HepG2 (cell line): ENCODE results near the gene SSBP2. TPM values are rescaled to one million over a fixed set of nuclear protein-coding genes. Genes with fewer than 3 reads are reported as not detected.

Source experiments
- ATAC-seq: fragments of 200-7000 bp; cut with Tn5 transposase; 3 replicates; pipeline ENCODE4 v1.9.1; 2020; ENCODE audit warnings: mild to moderate bottlenecking, moderate library complexity
- BruUV-seq: library from RNA; stranded (reverse); fragments of 400-500 nt; replicated peaks from 2 replicates; lab custom pipeline; 2021; lab: Mats Ljungman, UMichigan
- CTCF ChIA-PET: fragments of 300-600 bp; formaldehyde crosslinking; extraction: SDS; loops from one replicate; lab custom pipeline; 2021; ENCODE audit warnings: low total read pairs, inconsistent platforms, low intra/inter-chr PET ratio; lab: Yijun Ruan, JAX
- POLR2A ChIA-PET: fragments of 350-600 bp; sonication (Branson Sonifier 250); formaldehyde crosslinking; loops from one replicate; lab custom pipeline; 2020; ENCODE audit warnings: antibody characterized with exemption, inconsistent platforms; lab: Yijun Ruan, JAX
- DNase-seq: peaks from one replicate; pipeline ENCODE4 v3.0.0-alpha.2; 2015; ENCODE audit warnings: low spot score
- FAIRE-seq: peaks from 3 replicates; lab custom pipeline; 2011; peaks lifted over from hg19 to GRCh38; lab: Jason Lieb, UNC
- H2AFZ ChIP-seq: one replicate; pipeline ENCODE4 v1.6.1; 2011; ENCODE audit warnings: low read length, inconsistent platforms
- H3K27ac ChIP-seq: fragments of 300-600 bp; 3 replicates; pipeline ENCODE4 v1.8.0; 2011; ENCODE audit warnings: mixed run types, mild to moderate bottlenecking, mixed read lengths, low read length, inconsistent platforms; ENCODE audit not compliant: insufficient read depth; ENCODE audit errors: extremely low read length
- H3K27me3 ChIP-seq, 2 experiments: fragments of 200-600 bp in 1 of 2; 2 replicates in 1 of 2; 3 replicates in 1 of 2; pipeline versions ENCODE4 v1.6.0 to v1.8.0; 2011; ENCODE audit warnings: low read length in 2 of 2, mild to moderate bottlenecking in 2 of 2, moderate library complexity in 2 of 2, inconsistent platforms in 1 of 2; ENCODE audit not compliant: insufficient read depth in 2 of 2, control insufficient read depth in 1 of 2
- H3K36me3 ChIP-seq, 2 experiments: fragments of 200-600 bp in 1 of 2; replicated peaks in 1 of 2; 2 replicates in 1 of 2; 3 replicates in 1 of 2; pipeline versions ENCODE4 v1.5.1 to v1.8.0; 2011; ENCODE audit warnings: low read length in 2 of 2, inconsistent platforms in 1 of 2; ENCODE audit not compliant: insufficient read depth in 2 of 2, control insufficient read depth in 1 of 2
- H3K4me1 ChIP-seq: 2 replicates; pipeline ENCODE4 v1.5.1; 2012; ENCODE audit warnings: low read length, inconsistent platforms; ENCODE audit not compliant: insufficient read depth
- H3K4me2 ChIP-seq: 2 replicates; pipeline ENCODE4 v1.6.0; 2011; ENCODE audit warnings: low read depth, low read length, inconsistent platforms
- H3K4me3 ChIP-seq, 3 experiments: fragments of 200-600 bp in 1 of 3; sonication (generic), shearing (Covaris generic) in 1 of 3; replicated peaks in 1 of 3; 2 replicates each; pipeline ENCODE4 v1.5.1; 2011 to 2016; ENCODE audit warnings: low read length in 3 of 3, inconsistent platforms in 2 of 3, low read depth in 2 of 3, mild to moderate bottlenecking in 2 of 3, control low read depth in 1 of 3, mixed read lengths in 1 of 3; ENCODE audit not compliant: insufficient read depth in 1 of 3
- H3K79me2 ChIP-seq: one replicate; pipeline ENCODE4 v1.6.1; 2011; ENCODE audit warnings: low read length, inconsistent platforms; ENCODE audit not compliant: insufficient read depth
- H3K9ac ChIP-seq: 2 replicates; pipeline ENCODE4 v1.6.0; 2011; ENCODE audit warnings: mild to moderate bottlenecking, low read depth, low read length, inconsistent platforms; ENCODE audit not compliant: insufficient read depth
- H3K9me3 ChIP-seq: 2 replicates; pipeline ENCODE4 v1.5.1; 2012; ENCODE audit warnings: mild to moderate bottlenecking, low read length
- H4K20me1 ChIP-seq: 2 replicates; pipeline ENCODE4 v1.6.0; 2011; ENCODE audit warnings: inconsistent platforms, mild to moderate bottlenecking, low read length, moderate library complexity; ENCODE audit not compliant: insufficient read depth
- DMAP1 ChIP-seq: IDR thresholded peaks from 2 replicates; pipeline ENCODE4 v1.6.1; 2016
- ELF1 ChIP-seq: sonication (generic); formaldehyde crosslinking; IDR thresholded peaks from 2 replicates; pipeline ENCODE4 v1.4.0; 2020; ENCODE audit warnings: missing genetic modification reagents
- ESRRA ChIP-seq: sonication (generic); formaldehyde crosslinking; IDR thresholded peaks from 2 replicates; pipeline ENCODE4 v1.5.1; 2020; ENCODE audit warnings: mild to moderate bottlenecking, low read depth, missing genetic modification reagents
- FOXP1 ChIP-seq, 2 experiments: fragments of 450-650 bp in 1 of 2; IDR thresholded peaks; 2 replicates each; pipeline ENCODE4 v1.6.1; 2017 to 2018; ENCODE audit warnings: antibody characterized with exemption in 1 of 2
- GATA4 ChIP-seq: sonication (generic); IDR thresholded peaks from 2 replicates; pipeline ENCODE4 v1.6.1; 2016; ENCODE audit warnings: antibody characterized with exemption, low read depth, borderline replicate concordance
- MIXL1 ChIP-seq: IDR thresholded peaks from 2 replicates; pipeline ENCODE4 v1.6.1; 2016
- MLX ChIP-seq: IDR thresholded peaks from 2 replicates; pipeline ENCODE4 v1.6.1; 2016
- NRL ChIP-seq: sonication (generic); formaldehyde crosslinking; IDR thresholded peaks from 2 replicates; pipeline ENCODE4 v1.5.0; 2020; ENCODE audit warnings: missing genetic modification reagents, mild to moderate bottlenecking, moderate library complexity, borderline replicate concordance
- PCBP1 ChIP-seq: fragments of 200-400 bp; formaldehyde crosslinking; IDR thresholded peaks from 2 replicates; pipeline ENCODE4 v1.6.1; 2017; ENCODE audit warnings: mild to moderate bottlenecking, low read depth, low read length, borderline replicate concordance
- SRSF4 ChIP-seq: fragments of 200-400 bp; formaldehyde crosslinking; IDR thresholded peaks from one replicate; pipeline ENCODE4 v1.6.1; 2018; ENCODE audit warnings: mild to moderate bottlenecking, low read depth, low read length, moderate library complexity; ENCODE audit not compliant: poor library complexity, severe bottlenecking
- STAG1 ChIP-seq: sonication (generic); formaldehyde crosslinking; IDR thresholded peaks from 2 replicates; pipeline ENCODE4 v1.4.0; 2020; ENCODE audit warnings: missing genetic modification reagents
- TBX3 ChIP-seq: fragments of 450-650 bp; IDR thresholded peaks from 2 replicates; pipeline ENCODE4 v1.6.1; 2017; ENCODE audit warnings: antibody characterized with exemption, mild to moderate bottlenecking, inconsistent platforms, borderline replicate concordance
- ZBTB1 ChIP-seq: sonication (generic); formaldehyde crosslinking; IDR thresholded peaks from 2 replicates; pipeline ENCODE4 v1.4.0; 2020; ENCODE audit warnings: missing genetic modification reagents, borderline replicate concordance
- ZHX1 ChIP-seq: sonication (generic); formaldehyde crosslinking; IDR thresholded peaks from 2 replicates; pipeline ENCODE4 v1.8.1; 2022; ENCODE audit warnings: low read depth, mild to moderate bottlenecking, missing genetic modification reagents
- ZNF629 ChIP-seq: sonication (generic); formaldehyde crosslinking; conservative IDR thresholded peaks from 2 replicates; pipeline ENCODE4 v1.5.0; 2020; ENCODE audit warnings: missing genetic modification reagents
- ZNF841 ChIP-seq: sonication (generic); formaldehyde crosslinking; IDR thresholded peaks from 2 replicates; pipeline ENCODE4 v1.8.1; 2023; ENCODE audit warnings: missing genetic modification reagents, borderline replicate concordance
- WGBS: methylation state at CpG from one replicate; pipeline ENCODE4 v1.1.6; 2017; ENCODE audit warnings: low lambda C conversion rate; 5-methylcytosine and 5-hydroxymethylcytosine counted together
- in situ Hi-C: cut with HindIII; loops from 2 replicates; pipeline ENCODE4 v1.10.0; 2017; ENCODE audit warnings: low pct_unique_long_range_greater_than_20kb; ENCODE audit not compliant: extremely low pct_ligation_motif_present
- intact Hi-C: fragments of 100-400 bp; cut with micrococcal nuclease; formaldehyde crosslinking; loops from one replicate; pipeline ENCODE4 v1.10.0; 2022; ENCODE audit not compliant: unreplicated experiment
- polyA plus RNA-seq, 8 experiments: library from polyadenylated mRNA; depleted of rRNA in 3 of 8; stranded (reverse) in 7 of 8; unstranded in 1 of 8; fragments of >200 nt; fragmentation: Illumina TruSeq in 4 of 8; extraction: Trizol in 4 of 8; gene quantifications; 2 replicates each; pipeline versions ENCODE4 v1.2.1 to v1.2.3, GENCODE V29; 2011 to 2016; ENCODE audit warnings: low read depth in 4 of 8, missing spikeins in 1 of 8, mixed read lengths in 1 of 8; ENCODE audit not compliant: insufficient read depth in 1 of 8
- total RNA-seq, 5 experiments: library from RNA; depleted of rRNA; stranded (reverse); fragments of >200 nt; fragmentation: Illumina TruSeq; extraction: Trizol; gene quantifications; 2 replicates each; pipeline ENCODE4 v1.2.3, GENCODE V29; 2016; ENCODE audit warnings: low read depth in 1 of 5

Gene SSBP2
- total and polyA plus RNA-seq, 2 of the 13 experiments (the other 11 are each of a cell fraction or from before 2014, with no cell fraction given) = 0.16 TPM; not detected in 1

DNA sequence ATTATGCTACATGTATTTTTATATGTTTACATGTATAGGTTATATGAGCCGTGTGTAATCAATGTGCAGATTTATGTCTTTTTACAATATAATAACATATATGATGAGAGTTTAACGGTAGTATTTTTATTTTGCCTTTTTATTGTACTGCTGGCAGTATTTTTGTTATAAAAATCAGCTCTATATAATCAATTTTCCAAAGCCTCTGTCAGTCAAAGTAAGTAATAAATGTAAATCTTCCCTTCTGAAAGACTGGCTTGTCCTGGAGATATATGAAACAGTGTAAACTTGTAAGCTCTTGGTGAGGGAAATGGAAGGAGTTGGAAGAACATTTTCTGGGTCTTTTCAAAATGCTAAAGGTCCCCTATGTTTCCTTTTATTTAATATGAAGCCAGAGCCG lies 173.8 kb downstream of the SSBP2 start (continued):
- TF ChIP-seq ZHX1 (CRISPR knock-in tag) (no peak), ZNF841 (CRISPR knock-in tag) (no peak), MIXL1 (CRISPR knock-in tag) (no peak)

GRCh38 chr5:81575924-81576323 lies 175.0 kb downstream of the SSBP2 start:
- Histone ChIP-seq H3K4me1 (no peaks in the 10 kb centered on the region), H4K20me1 (no peaks in the 10 kb centered on the region), H3K9ac (no peak overlapping the region), H3K4me3 (no peak overlapping the region), H3K4me2 (no peak overlapping the region), H3K27me3 (no peaks in the 10 kb centered on the region), H2AFZ (no peak overlapping the region), H3K27ac (no peak overlapping the region), H3K36me3 (no peaks in the 10 kb centered on the region), H3K9me3 (no peaks in the 10 kb centered on the region), H3K79me2 (no peaks in the 10 kb centered on the region)
- in situ Hi-C loops = no loop called here
- FAIRE-seq = no peak
- WGBS = 0% methylated on average over 1 of the region's 1 CpG
- no TSS peak for BruUV-seq
- POLR2A ChIA-PET = no interaction called here
- CTCF ChIA-PET = no interaction called here
- TF ChIP-seq ELF1 (CRISPR knock-in tag) = no peak
- TF ChIP-seq SRSF4 = no peak
- no peak for TF ChIP-seq ZBTB1 (CRISPR knock-in tag)
- TF ChIP-seq NRL (CRISPR knock-in tag) = no peak
- no peak for TF ChIP-seq FOXP1 (IDR thresholded peaks at IDR 0.05)
- no peak for TF ChIP-seq FOXP1 (CRISPR knock-in tag; IDR thresholded peaks at IDR 0.05)
- TF ChIP-seq GATA4 = no peak
- TF ChIP-seq TBX3 = no peak
- TF ChIP-seq DMAP1 (CRISPR knock-in tag) = no peak
- no peak for TF ChIP-seq ESRRA (CRISPR knock-in tag)
- TF ChIP-seq ZNF629 = no peak
- TF ChIP-seq STAG1 (CRISPR knock-in tag) = no peak
- TF ChIP-seq PCBP1 = no peak
- TF ChIP-seq MLX = no peak
- no peak for DNase-seq
- intact Hi-C loops = no loop called here
- no peak for ATAC-seq
